HCT116 (cell line): ENCODE data around the gene FMN1.

ENCODE experiments used
- CTCF ChIP-seq, 3 experiments: fragments of 200-600 bp in 1 of 3; sonication (generic) in 1 of 3; IDR thresholded peaks in 2 of 3; conservative IDR thresholded peaks in 1 of 3; 2 replicates each; pipeline ENCODE4 v1.5.1; 2012 to 2017; ENCODE audit warnings: low read depth in 2 of 3, low read length in 2 of 3, antibody characterized with exemption in 1 of 3, borderline replicate concordance in 1 of 3, control low read depth in 1 of 3, mild to moderate bottlenecking in 1 of 3, mixed read lengths in 1 of 3, mixed run types in 1 of 3, moderate library complexity in 1 of 3; ENCODE audit not compliant: insufficient read depth in 1 of 3
- EZH2 ChIP-seq: fragments of 200-600 bp; sonication (generic); IDR thresholded peaks from 2 replicates; pipeline ENCODE4 v1.6.1; 2017; ENCODE audit warnings: antibody characterized with exemption, mixed run types
- EZH2phosphoT487 ChIP-seq: fragments of 200-600 bp; IDR thresholded peaks from 2 replicates; pipeline ENCODE4 v1.6.1; 2018; ENCODE audit warnings: antibody characterized with exemption, borderline replicate concordance
- POLR2A ChIP-seq: IDR thresholded peaks from 2 replicates; pipeline ENCODE4 v1.7.0; 2011; ENCODE audit warnings: borderline replicate concordance; ENCODE audit not compliant: insufficient read depth, insufficient read length; ENCODE audit errors: extremely low read depth
- POLR2AphosphoS5 ChIP-seq: IDR thresholded peaks from 2 replicates; pipeline ENCODE4 v1.6.1; 2011; ENCODE audit warnings: mild to moderate bottlenecking, low read depth, low read length, moderate library complexity
- SP1 ChIP-seq: IDR thresholded peaks from 2 replicates; pipeline ENCODE4 v1.6.1; 2012; ENCODE audit warnings: low read depth

DNA sequence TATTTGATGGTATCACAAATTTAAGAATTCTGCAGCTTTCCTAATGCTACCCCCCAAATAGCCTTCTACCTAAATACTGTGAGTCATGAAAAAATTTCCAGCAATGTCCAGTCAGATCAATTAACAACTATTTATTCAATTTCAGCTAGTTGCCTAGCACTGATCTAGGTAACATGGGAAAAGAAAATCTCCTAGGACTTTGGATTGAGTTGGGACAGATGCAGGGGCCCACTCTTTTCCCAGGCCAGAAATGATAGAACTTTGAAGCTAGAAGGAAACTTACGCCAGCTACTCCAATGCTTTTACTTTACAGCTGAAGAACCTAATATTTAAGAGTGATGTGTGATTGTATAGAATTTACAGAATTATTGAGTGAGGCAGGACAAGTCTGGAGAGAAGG is 196.3 kb downstream of the FMN1 start:
- TF ChIP-seq CTCF (IDR thresholded peaks at IDR 0.05 in 2 of 3, conservative IDR thresholded peaks at IDR 0.05 in 1 of 3; ENCODE audit: borderline replicate concordance in 1 of 3, insufficient read depth in 1 of 3, low read depth in 2 of 3, low read length in 2 of 3) (no peak), EZH2phosphoT487 (no peak), POLR2AphosphoS5 (no peak), POLR2A (no peak), SP1 (no peak), EZH2 (no peak)
